Subcutaneous adipose tissue (tissue), 4 donors: ENCODE measurements around the gene TOB2. TPM values are rescaled to one million over a fixed set of nuclear protein-coding genes. Genes with fewer than 3 reads are reported as not detected.

Experiments
- total RNA-seq, 4 donors: library from RNA; depleted of rRNA; stranded (reverse); fragments of >200 nt; gene quantifications; one replicate each; pipeline ENCODE4 v1.1.0, GENCODE V29; 2016
- TF ChIP-seq, protein P1 (sequence below): fragments of 450-650 bp; IDR thresholded peaks from one replicate; pipeline ENCODE4 v1.5.1; 2016; ENCODE audit warnings: low read depth, mild to moderate bottlenecking, control low read depth, antibody characterized with exemption, moderate library complexity

The TOB2 gene
- total RNA-seq, 4 donors from 2014 or later = 35.5 to 80.6 (median 43.9) TPM

- TF ChIP-seq, protein P1, sequence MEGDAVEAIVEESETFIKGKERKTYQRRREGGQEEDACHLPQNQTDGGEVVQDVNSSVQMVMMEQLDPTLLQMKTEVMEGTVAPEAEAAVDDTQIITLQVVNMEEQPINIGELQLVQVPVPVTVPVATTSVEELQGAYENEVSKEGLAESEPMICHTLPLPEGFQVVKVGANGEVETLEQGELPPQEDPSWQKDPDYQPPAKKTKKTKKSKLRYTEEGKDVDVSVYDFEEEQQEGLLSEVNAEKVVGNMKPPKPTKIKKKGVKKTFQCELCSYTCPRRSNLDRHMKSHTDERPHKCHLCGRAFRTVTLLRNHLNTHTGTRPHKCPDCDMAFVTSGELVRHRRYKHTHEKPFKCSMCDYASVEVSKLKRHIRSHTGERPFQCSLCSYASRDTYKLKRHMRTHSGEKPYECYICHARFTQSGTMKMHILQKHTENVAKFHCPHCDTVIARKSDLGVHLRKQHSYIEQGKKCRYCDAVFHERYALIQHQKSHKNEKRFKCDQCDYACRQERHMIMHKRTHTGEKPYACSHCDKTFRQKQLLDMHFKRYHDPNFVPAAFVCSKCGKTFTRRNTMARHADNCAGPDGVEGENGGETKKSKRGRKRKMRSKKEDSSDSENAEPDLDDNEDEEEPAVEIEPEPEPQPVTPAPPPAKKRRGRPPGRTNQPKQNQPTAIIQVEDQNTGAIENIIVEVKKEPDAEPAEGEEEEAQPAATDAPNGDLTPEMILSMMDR = no peak
Measured at GRCh38 chr22:41482319-41482935, 35.8 kb upstream of the TOB2 start.

DNA sequence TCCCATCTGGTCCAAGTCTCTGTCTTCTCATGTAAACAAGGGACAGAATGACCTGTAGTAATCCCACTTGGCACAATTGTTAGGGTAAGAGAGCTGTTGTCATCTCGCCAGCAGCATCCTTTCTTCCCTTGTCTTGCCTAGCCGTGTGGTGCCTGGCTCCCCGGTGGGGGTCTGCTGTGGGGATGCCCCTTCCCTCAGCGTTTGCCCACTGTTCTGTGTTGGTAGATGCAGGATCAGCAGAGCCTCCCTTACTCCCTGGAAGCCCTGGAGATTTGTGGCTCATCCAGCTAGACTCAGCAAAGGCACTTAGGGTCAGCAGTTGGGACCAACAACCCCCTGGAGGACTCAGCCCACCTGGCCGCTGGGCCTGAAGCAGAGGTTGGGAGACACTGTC is 35.3 kb upstream of the TOB2 start:
- TF ChIP-seq, protein P1 = no peak

DNA sequence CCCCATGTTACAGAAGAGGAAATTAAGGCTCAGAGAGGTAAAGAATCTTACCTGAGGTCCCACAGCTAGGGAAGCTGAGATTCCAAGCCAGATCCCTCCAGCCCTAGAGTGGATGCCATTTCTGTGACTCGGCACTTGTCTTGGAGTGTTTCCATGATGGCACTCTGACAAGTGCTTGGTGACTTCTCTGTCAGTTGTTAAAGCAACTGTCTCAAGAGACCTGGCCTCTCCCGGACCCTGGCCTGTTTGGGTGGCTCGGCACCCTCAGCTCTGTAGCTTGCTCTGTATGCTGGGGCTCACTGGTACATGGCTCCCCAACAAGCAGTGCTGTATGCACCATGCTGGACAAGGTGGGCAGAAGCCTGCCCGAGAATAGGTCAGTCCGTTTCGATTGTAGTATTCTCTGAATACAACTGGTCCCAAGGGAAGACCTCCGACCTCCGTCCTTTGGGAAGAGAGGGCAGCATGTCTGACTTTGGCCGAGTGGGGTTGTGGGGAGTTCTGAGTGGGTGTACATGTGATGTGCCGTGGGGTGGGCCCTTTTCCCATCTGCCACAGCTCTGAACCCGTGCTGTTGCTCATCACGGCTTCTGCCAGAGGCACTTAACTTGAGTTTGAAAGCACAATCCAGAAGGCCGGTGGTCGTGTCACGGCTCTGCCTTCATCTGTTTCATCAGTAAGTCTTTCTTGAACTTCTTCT is 34.7 kb upstream of the TOB2 start:
- TF ChIP-seq, protein P1 = no peak

GRCh38 chr22:41480397-41480735 is 33.8 kb upstream of the TOB2 start:
- TF ChIP-seq, protein P1 = no peak

GRCh38 chr22:41479671-41480396 is 33.2 kb upstream of the TOB2 start:
- TF ChIP-seq, protein P1 = no peak

- TF ChIP-seq, protein P1 = no peak
Measured at GRCh38 chr22:41478891-41479521, 32.4 kb upstream of the TOB2 start.

- TF ChIP-seq, protein P1 = no peak
Measured at GRCh38 chr22:41478473-41478872, 31.9 kb upstream of the TOB2 start.
